DND-41 (cell line): ENCODE results near the gene ZNF816.
"Not testable (repeated sequence)": the region's sequence is repeated elsewhere in the genome, so short reads cannot be mapped to it uniquely, and the experiment has no call there.

Source experiments
- ATAC-seq: fragments of 200-7000 bp; cut with Tn5 transposase; 3 replicates; pipeline ENCODE4 v1.9.1; 2021; ENCODE audit warnings: low read depth; ENCODE audit not compliant: insufficient read depth
- DNase-seq: peaks from one replicate; pipeline ENCODE4 v3.0.0-alpha.2; 2020
- H2AFZ ChIP-seq: 2 replicates; pipeline ENCODE4 v1.6.0; 2012; ENCODE audit warnings: low read depth, low read length
- H3K27ac ChIP-seq: 2 replicates; pipeline ENCODE4 v1.5.1; 2012; ENCODE audit warnings: low read length, inconsistent platforms
- H3K27me3 ChIP-seq: fragments of 200-600 bp; sonication (generic); 2 replicates; pipeline ENCODE4 v1.6.0; 2012; ENCODE audit warnings: low read length, mild to moderate bottlenecking, inconsistent platforms; ENCODE audit not compliant: insufficient read depth, poor library complexity
- H3K36me3 ChIP-seq: 2 replicates; pipeline ENCODE4 v1.5.1; 2012; ENCODE audit warnings: low read length, inconsistent platforms; ENCODE audit not compliant: insufficient read depth
- H3K4me1 ChIP-seq: 2 replicates; pipeline ENCODE4 v1.5.1; 2012; ENCODE audit warnings: mild to moderate bottlenecking, low read length; ENCODE audit not compliant: insufficient read depth
- H3K4me2 ChIP-seq: 2 replicates; pipeline ENCODE4 v1.6.0; 2012; ENCODE audit warnings: mild to moderate bottlenecking, moderate library complexity, low read length, inconsistent platforms; ENCODE audit not compliant: insufficient read depth
- H3K4me3 ChIP-seq, 2 experiments: fragments of 200-600 bp in 1 of 2; shearing (Covaris generic) in 1 of 2; 2 replicates each; pipeline ENCODE4 v1.5.1; 2012 to 2016; ENCODE audit warnings: inconsistent platforms in 2 of 2, low read length in 2 of 2, mild to moderate bottlenecking in 2 of 2, low read depth in 1 of 2, moderate library complexity in 1 of 2
- H3K79me2 ChIP-seq: 2 replicates; pipeline ENCODE4 v1.6.0; 2012; ENCODE audit warnings: low read length, inconsistent platforms; ENCODE audit not compliant: insufficient read depth
- H3K9ac ChIP-seq: 2 replicates; pipeline ENCODE4 v1.6.0; 2012; ENCODE audit warnings: low read depth, mild to moderate bottlenecking, inconsistent platforms, low read length, moderate library complexity
- H3K9me3 ChIP-seq: 2 replicates; pipeline ENCODE4 v1.5.1; 2012; ENCODE audit warnings: low read length, moderate library complexity, mild to moderate bottlenecking, inconsistent platforms; ENCODE audit not compliant: insufficient read depth, severe bottlenecking
- H4K20me1 ChIP-seq: 2 replicates; pipeline ENCODE4 v1.6.0; 2012; ENCODE audit warnings: low read length; ENCODE audit not compliant: insufficient read depth
- EZH2 ChIP-seq: IDR thresholded peaks from 3 replicates; pipeline ENCODE4 v1.6.1; 2012; ENCODE audit warnings: borderline replicate concordance, low read depth, mild to moderate bottlenecking, moderate library complexity, low read length, inconsistent platforms; ENCODE audit not compliant: severe bottlenecking
- TF ChIP-seq, protein P1 (sequence below): IDR thresholded peaks from 2 replicates; pipeline ENCODE4 v1.5.1; 2012; ENCODE audit warnings: borderline replicate concordance, low read length, moderate library complexity, mild to moderate bottlenecking; ENCODE audit not compliant: poor library complexity, severe bottlenecking; ENCODE audit errors: extremely low read depth

The ZNF816 gene

DNA sequence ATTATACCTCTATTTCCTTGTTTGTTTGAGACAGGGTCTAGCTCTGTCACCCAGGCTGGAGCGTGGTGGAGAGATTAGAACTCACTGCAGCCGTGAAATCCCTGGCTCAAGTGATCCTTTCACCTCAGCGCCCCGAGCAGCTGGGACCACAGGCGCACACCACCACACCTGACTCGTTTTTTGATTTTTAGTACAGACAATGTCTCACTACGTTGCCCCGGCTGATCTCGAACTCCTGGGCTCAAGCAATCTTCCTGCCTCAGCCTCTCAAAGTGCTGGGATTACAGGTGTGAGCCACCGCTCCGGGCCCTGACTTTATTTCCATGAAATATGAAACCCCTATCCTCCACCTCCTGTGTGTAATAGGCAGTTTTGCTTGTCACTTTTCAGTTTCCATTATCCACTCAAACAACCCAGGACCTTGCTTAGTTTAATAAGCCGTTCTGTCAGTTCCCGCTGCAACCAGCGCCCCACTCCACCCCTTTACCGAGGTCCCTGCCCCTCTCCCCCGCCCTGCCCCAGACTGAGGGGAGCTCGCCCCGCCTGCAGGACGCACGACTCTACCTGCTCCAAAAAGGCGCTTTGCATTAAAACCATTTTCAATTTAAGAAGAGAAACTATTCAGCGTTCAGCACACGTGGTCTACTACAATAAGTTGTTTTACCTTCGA lies 16.9 kb downstream of the ZNF816 start:
- DNase-seq, result no peak

DNA sequence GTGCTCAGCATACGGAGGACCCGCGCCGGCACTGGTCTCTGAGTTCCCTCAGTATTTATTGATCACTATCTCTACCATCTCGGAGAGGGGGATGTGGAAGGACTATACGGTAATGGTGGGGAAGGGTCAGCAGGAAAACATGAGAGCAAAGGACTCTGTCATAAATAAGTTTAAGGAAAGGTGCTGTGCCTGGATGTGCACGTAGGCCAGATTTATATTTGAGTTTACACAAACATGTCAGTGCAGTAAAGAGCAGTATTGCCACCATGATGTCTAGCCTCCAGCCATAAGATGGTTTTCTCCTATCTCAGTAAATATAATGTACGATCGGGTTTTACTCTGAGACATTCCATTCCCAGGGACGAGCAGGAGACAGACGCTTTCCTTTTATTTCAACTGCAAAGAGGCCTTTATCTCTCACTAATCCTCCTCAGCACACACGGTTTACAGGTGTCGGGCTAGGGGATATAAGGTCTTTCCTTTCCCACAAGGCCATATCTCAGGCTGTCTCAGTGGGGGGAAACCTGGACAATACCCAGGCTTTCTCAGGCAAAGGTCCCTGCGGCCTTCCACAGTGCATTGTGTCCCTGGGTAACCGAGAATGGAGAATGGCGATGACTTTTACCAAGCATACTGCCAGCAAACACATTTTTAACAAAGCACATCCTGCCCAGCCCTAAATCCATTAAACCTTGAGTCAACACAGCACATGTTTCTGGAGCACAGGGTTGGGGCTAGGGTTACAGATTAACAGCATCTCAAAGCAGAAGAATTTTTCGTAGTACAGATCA lies 17.8 kb downstream of the ZNF816 start:
- not testable (repeated sequence) for H3K27me3 ChIP-seq, H3K4me2 ChIP-seq, H3K9ac ChIP-seq, H4K20me1 ChIP-seq, H3K27ac ChIP-seq, H3K36me3 ChIP-seq, ATAC-seq, H3K9me3 ChIP-seq, DNase-seq, H2AFZ ChIP-seq, H3K4me3 ChIP-seq
- Histone ChIP-seq H3K79me2 (peaks cover 20% of the 10 kb centered on the region), H3K4me1 (peaks cover 28% of the 10 kb centered on the region)

More for the DNA sequence above, 16.9 kb downstream of the ZNF816 start:
- Histone ChIP-seq H4K20me1 (no peaks in the 10 kb centered on the region), H3K27me3 (no peaks in the 10 kb centered on the region), H3K4me2 (no peak overlapping the region), H3K4me1 (peaks cover 23% of the 10 kb centered on the region), H3K4me3 (no peak overlapping the region), H3K27ac (no peak overlapping the region), H3K36me3 (peaks cover 15% of the 10 kb centered on the region), H2AFZ (no peak overlapping the region), H3K9me3 (no peaks in the 10 kb centered on the region), H3K9ac (no peak overlapping the region), H3K79me2 (peaks cover 11% of the 10 kb centered on the region)
- no peak for ATAC-seq
- TF ChIP-seq, protein P1, sequence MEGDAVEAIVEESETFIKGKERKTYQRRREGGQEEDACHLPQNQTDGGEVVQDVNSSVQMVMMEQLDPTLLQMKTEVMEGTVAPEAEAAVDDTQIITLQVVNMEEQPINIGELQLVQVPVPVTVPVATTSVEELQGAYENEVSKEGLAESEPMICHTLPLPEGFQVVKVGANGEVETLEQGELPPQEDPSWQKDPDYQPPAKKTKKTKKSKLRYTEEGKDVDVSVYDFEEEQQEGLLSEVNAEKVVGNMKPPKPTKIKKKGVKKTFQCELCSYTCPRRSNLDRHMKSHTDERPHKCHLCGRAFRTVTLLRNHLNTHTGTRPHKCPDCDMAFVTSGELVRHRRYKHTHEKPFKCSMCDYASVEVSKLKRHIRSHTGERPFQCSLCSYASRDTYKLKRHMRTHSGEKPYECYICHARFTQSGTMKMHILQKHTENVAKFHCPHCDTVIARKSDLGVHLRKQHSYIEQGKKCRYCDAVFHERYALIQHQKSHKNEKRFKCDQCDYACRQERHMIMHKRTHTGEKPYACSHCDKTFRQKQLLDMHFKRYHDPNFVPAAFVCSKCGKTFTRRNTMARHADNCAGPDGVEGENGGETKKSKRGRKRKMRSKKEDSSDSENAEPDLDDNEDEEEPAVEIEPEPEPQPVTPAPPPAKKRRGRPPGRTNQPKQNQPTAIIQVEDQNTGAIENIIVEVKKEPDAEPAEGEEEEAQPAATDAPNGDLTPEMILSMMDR, result no peak
- TF ChIP-seq EZH2, result no peak

DNA sequence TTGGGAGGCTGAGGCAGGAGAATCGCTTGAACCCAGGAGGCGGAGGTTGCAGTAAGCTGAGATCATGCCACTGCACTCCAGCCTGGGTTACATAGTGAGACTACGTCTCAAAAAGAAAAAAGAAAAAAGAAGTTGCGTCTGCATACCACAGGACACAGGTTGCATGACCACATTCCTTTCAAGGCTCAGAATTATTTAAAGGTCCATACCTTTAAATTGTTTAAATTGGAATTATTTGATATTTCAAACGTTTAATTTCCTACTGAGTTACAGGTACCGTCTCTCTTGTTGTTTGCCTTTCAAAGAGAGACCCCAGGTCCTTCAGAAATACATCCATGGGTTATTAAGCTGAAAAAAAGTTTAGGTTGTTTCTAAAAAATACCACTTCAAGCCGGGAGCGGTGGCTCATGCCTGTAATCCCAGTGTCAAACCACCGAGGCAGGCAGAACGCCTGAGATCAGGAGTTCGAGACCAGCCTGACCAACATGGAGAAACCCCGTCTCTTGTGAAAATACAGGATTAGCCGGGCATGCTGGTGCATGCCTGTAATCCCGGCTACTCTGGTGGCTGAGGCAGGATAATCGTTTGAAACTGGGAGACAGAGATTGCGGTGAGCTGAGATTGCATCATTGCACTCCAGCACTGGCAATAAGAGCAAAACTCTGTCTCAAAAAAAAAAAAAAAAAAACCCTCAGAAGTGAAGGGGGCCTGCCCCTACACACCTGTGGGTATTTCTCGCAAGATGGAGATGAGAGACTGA lies 18.6 kb downstream of the ZNF816 start:
- no peak for TF ChIP-seq EZH2
- TF ChIP-seq, protein P1, result no peak
- Histone ChIP-seq H3K4me3 (no peak overlapping the region), H3K27me3 (no peaks in the 10 kb centered on the region), H3K27ac (no peak overlapping the region), H3K4me1 (peaks cover 34% of the 10 kb centered on the region), H3K9me3 (no peaks in the 10 kb centered on the region), H2AFZ (no peak overlapping the region), H4K20me1 (no peaks in the 10 kb centered on the region), H3K9ac (no peak overlapping the region), H3K79me2 (peaks cover 26% of the 10 kb centered on the region), H3K36me3 (no peaks in the 10 kb centered on the region; the same call in 1 of the 2 replicates), H3K4me2 (no peak overlapping the region)
- no peak for DNase-seq
- no peak for ATAC-seq
